NCI-H460 (cell line): Measurements from ENCODE around the gene BRME1. TPM values are rescaled to one million over a fixed set of nuclear protein-coding genes. Genes with fewer than 3 reads are reported as not detected.
"Not testable (repeated sequence)": the region's sequence is repeated elsewhere in the genome, so short reads cannot be mapped to it uniquely, and the experiment has no call there.

ENCODE experiments used
- DNase-seq: peaks from one replicate; pipeline ENCODE4 v3.0.0-alpha.2; 2016; ENCODE audit warnings: low read depth; ENCODE audit errors: extremely low read depth
- total RNA-seq: library from RNA; depleted of rRNA; stranded (reverse); fragments of >200 nt; shearing (Covaris generic); gene quantifications from 2 replicates; pipeline ENCODE4 v1.2.3, GENCODE V29; 2014

Gene BRME1
- total RNA-seq, 1 experiment from 2014 or later: 0.50 TPM

DNA sequence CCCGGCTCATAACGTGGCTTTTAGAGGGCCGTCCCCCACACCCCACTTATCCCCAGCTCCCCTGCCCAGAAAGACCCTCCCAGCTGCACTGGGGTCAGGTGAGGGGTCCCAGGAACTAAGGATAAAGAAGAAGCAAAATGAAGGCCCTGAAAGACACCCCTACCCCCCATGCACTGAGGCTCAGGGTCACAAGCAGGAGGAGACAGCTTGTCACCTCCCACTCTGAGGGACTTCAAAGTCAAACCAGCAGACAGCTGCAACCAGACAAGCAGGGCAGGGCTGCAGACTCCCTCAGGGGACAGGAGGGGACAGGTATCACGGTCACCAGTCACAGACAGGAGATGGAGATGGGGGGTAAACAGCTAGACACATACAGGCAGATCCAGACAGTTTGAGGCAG lies 35.0 kb downstream of the BRME1 start:
- DNase-seq: no peak

DNA sequence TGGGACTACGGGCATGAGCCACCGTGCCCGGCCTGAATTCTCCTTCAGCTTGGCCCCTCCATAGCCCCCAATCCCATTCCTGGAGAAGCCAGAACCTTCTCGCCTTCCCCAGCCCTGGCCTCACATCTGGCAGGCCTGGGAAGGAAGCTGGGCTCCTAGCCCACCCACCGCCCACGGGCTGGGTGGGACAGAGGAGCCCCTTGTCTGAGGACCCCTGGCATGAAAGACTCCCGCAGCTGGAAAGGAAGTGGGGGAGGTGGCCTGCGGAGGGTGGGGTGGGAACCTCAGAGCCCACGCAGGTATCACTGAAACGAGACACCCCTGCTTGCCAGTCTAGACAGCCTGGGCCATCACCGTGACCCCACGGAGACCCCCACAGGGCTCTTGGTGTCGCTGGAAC lies 36.6 kb downstream of the BRME1 start:
- no peak for DNase-seq

- no peak for DNase-seq
Measured at GRCh38 chr19:13868663-13869062, 37.3 kb downstream of the BRME1 start.

DNA sequence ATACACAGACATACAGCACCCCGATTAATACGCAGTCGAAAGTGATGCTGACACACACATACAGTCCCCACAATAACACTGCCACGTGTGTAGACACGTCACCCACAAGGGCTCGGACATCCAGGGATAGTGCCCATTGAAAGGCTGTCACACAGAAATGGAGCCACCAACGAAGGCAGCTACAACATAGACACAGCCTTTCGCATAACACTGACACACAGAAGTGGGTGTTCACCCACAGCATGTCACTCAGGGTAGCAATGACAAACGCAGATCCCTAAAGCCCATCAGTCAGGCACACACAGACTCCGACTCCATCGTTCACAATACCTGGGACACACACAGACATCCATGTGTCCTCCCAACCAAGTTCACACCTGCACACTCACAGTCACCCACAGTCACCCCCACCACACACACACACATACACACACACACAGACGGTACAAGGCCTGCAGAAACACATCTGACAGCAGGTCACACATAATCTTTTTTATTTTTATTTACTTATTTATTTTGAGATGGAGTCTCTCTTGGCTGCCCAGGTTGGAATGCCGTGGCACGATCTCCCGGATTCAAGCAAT lies 39.4 kb downstream of the BRME1 start:
- DNase-seq: no peak

DNA sequence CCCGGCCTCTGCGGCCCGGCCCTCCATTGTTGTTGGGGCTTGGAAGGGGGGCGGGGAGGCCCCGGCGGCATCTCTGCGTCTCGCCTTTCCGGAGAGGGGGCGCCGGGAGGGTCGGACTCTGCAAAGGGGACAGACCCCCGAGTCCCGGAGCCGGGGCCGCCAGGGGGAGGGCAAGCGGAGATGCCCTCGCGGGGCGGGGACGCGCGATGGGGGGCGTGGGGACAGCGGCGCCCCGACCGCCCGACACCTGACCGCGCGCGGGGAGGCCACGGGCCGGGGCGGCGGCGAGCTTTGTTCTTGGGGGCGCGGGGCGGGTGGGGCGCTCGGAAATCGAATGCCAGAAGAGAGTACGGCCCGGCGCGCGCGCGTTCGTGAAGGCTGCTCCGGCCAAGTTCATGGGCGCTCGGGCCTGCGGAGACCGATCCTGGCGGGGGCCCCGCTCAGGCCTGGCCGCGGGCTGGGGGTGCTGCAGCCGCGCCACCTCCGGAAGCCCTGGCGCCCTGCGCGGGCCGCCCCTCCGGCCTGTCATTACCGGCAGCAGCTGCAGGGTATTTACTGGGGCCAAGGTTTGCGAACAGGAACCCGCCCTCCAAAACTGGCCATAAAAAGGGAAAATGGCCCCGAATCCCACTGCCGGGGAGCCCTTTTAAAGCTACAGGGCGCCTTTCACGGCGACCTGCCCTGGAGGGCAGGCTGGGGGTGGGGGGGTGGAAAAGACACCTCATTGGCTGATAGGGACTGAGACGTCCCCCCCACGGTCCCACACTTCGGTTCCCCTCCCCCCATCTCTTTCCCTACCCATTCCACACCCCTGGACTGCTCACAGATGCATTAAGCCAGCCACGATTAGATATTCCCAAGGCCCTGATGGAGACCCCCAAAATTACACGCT lies 40.1 kb downstream of the BRME1 start:
- DNase-seq: no peak

DNA sequence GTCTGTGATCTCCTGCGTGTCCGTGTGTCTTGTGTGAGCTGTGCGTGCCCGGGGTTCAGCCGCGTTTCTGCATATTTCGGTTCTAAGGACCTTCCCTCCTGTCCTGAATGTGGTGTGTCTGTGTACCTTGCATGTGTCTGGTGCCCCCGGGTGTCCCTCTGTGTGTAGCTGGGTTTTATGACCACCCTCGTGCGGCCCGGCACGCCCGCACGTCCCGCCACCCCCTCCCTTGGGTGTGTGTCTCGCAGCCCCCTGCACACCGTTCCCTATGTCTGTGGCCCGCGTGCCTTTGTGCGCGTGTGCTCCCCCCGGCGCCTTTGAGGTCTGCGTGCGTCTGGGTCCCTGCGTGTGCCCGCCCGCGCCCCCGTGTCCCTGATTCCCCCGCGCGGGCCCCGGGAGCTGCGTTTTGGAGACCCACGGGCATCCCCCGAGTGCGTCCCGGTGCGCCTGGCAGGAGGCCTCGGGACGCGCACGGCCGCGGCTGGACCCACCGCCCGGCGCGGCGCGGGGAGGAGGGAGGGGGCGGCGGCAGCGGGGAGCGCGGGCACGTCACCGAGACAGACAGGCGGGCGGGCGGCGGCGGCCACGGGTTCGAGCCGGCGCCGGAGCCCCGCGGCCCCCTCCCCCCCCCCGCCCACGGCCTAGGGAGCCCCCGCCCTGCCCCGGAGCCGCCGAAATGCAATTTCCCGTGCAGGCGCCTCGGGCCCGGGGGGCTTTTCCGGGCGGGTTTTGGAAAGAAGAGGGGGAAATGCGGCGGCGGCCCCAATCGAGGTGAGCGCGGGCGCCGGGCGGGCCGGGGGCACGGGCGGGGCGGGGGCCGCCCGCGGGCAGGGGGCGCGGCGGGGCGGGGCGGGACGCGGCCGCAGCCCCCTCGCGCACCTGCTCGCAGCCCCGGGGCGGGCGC lies 41.0 kb downstream of the BRME1 start:
- DNase-seq: no peak

DNA sequence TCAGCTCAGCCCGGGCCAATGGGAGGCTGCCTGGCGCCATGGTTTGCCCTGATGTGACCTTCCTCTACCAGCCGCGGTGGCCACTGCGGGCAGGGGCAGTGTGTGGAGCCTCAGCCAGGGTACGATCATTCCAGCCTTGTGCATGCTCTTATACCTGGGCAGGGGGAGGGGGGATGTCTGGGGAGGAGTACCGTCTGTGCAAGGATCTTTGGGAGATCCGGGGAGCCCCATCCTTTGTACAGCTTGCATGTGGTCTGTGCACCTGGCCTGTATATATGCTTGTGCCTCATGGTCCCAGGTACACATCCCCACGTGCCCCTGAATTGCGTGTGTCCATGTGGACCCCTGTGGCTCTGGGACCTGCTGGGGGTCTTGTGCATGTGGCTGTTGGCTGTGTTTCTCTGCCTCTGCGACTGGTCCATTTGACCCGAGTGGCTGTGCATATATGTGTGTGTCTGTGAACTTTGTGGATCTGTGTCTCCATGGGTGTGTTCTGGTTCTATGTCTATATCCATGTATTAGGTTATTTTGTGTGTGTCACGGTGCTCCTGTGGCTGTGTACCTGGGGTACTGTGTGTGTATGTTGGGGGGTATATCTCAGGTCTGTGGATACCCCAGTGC lies 41.8 kb downstream of the BRME1 start:
- no peak for DNase-seq

- DNase-seq: peak; percentile 77
Measured at GRCh38 chr19:13861714-13862531, 44.0 kb downstream of the BRME1 start.

DNA sequence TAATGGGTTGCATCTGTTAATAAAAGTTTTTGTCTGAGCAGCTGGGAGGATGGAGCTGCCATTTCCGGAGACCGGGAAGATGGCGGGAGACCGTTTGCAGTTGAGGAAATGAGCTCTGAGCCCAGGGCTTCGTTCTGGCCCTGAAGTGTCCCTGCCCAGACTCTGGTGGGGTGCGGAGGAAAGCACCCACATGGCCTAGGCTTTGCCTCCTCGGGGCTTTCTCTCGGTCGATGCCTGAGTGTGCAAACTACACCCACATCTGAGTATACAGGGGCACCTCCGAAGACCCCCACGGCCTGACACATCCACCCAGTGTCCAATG lies 44.6 kb downstream of the BRME1 start:
- DNase-seq: no peak

DNA sequence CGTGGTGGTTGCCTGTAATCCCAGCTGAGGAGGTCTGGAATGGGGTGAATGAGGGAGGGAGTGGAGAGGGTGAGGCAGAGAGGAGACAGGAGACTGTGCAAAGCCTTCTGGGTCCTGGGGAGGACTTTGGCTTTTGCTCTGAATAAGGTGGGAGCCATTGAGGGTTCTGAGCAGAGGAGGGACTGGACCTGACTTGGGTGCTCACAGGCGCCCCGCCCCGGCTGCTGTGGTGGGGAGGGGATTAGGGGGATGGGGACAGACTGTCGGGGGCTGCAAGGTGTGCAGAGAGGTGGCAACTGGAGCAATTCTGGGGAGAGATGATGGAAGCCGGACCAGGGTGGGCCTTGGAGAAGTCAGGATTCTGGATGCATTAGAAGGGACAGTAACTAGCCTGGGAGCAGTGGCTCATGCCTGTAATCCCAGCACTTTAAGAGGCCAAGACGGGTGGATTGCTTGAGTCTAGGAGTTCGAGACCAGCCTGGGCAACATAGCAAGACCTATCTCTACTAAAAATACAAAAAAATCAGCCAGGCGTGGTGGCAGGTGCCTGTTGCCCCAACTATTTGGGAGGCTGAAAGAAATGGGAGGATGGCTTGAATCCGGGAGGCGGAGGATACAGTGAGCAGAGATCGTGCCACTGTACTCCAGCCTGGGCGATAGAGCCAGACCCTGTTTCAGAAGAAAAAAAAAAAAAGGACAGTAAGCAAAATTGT lies 45.1 kb downstream of the BRME1 start:
- DNase-seq: no peak

DNA sequence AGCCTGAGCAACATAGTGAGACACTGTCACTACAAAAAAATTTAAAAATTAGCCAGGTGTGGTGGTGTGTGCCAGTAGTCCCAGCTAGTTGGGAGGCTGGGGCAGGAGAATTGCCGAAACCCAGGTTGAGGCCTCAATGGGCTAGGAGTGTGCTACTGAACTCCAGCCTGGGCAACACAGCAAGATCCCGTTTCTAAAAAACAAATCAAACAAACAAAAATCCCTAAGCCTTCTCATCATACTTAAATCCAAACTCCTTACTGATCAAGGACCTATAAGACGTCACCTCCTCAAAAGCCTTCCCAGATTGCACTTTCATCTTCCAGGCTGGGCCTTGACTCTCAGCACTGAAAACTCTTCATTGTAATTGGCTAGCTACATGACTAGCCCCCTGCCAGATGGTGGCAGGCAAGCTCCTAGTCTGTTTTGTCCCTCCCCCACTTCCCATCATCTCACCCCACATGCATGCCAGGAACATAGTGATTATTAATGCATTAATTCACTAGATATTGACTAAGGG lies 46.5 kb downstream of the BRME1 start:
- no peak for DNase-seq

DNA sequence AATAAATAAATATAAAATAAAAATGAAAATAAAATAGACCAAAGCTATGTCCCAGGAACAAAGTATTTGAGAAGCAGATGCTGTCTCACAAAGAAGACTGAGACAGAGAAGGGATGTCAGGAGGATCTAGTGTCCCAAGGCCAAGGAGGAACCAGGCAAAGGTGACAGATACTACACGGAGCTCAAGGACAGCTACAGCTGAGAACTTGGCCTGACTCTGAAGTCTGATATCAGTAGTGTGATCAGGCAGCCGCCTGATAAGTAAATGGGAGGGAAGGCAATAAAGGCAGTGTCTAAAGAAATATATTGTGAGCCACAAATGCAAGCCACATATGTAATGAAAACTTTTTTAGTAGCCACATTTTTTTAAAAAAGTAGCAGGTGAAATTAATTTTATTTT lies 49.4 kb downstream of the BRME1 start:
- DNase-seq: no peak

DNA sequence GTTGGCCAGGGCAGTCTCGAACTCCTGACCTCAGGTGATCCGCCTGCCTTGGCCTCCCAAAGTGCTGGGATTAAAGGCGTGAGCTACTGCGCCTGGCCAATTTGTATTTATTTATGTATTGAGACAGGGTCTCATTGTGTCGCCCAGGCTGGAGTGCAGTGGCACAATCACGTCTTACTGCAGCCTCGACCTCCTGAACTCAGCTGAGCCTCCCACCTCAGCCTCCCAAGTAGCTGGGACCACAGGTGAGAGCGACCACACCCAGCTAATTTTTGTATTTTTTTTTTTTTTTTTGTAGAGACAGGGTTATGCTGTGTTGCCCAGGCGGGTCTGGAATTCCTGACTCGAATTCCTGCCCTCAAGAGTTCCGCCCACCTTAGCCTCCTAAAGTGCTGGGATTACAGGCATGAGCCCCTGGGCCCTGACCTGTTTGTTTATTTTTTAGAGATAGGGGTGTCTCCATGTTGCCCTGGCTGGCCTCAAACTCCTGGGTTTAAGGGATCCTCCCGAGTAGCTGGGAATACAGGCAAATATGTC lies 53.7 kb downstream of the BRME1 start:
- DNase-seq: not testable (repeated sequence)

DNA sequence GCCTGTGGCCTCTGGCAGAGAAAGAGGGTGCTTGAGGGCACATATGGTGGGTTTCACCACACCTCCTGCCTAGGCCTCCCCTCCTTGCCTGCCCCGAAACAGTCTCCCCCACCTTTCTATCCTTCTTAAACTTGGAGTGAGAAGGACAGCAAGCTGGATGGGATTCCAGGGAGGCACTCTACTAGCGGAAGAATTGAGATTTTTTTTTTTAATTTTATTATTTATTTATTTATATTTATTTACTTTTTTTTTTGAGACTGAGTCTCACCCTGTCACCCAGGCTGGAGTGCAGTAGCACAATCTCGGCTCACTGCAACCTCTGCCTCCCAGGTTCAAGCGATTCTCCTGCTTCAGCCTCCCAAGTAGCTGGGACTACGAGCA lies 54.2 kb downstream of the BRME1 start:
- DNase-seq: not testable (repeated sequence)

DNA sequence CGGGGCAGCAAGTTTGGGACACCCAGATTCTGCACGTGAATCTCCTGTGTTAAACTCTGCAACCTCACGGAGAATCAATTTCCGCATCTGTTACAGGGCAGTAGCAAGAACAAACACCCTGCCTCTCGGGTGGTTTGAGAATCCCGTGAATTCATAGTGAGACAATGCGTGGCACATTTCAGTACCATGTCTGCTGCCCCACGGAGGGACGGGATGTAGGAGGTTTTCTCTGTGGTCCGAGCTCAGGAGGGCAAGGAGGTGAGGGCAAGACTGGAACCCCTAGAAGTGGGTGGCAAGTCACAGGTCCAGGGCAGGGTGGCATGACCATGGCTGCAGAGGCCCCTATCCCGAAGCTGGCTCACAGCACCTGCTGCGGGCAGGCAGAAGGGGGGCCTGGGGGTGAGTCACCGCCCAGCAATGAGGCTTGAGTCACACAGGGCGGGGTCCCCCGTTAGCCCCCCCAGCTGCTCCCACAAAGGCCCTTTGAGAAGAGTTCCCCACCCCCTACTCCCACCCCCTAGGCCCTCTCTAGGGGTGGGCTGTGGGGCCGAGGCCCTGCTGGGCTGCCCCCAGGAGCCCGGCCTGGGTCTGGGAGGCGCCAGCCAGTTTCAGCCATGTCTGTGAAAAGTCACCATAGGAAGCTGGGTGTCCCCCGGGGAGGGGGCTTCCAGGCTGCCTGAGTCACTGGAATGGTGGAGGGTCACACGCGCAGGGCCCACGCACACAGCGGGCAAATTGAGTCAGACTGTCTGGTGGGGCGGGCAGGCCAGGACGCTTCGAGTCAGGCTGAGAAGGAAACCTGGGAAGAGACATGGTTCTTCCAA lies 54.8 kb downstream of the BRME1 start:
- DNase-seq: peak; percentile 82

DNA sequence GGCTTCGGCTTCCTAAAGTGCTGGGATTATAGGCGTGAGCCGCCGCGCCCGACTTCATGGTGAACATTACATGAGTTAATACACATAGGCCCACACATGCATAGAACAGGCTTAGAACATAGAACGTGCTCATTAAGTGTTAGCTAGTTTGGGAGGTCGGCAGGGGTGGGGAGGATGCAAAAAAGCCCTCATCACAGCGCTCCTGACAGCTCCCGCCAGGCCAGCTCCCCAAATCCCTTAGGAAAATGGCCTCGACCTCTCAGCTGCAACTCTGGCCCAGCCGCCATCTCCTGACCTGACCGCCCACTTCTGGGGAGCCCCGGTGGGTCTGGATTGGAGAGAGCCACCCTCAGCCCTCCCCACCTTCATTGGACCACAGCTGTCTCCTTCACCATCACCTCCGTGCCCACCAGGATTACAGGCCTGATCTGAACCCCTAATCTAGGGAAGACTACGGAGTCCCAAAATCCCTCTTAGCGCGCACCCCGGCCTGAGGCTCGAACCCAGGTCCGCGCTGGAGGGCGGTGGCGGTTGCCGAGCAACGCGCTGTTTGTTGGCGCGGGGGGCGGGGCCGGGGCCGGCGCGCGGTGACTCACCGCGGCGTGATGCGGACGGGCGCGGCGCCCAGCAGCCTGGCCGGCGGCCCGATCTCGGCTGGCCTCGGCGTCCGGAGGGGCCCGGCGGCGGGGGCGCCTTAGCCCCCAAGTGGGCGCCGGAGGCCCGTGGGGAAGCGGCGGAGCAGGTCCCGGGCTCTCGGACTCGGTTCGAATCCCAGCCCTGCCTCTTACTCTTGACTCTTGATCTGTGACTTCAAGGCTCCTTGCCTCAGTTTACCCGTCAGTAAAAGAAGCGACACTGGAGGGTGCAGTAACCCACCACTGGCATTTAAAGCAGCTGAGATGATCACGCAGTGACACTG lies 55.7 kb downstream of the BRME1 start:
- DNase-seq: peak; percentile 69
